KBM-7 (cell line): ENCODE data around the gene VPS35L.
"Not testable (repeated sequence)": the region's sequence is repeated elsewhere in the genome, so short reads cannot be mapped to it uniquely, and the experiment has no call there.

Experiments
- DNase-seq: peaks from one replicate; pipeline ENCODE4 v3.0.0-alpha.2; 2015
- in situ Hi-C: fragments of 300-500 bp; cut with MboI; formaldehyde crosslinking; loops from 2 replicates; pipeline ENCODE4 v1.14.3; 2020; ENCODE audit warnings: low sequenced_read_pairs, low pct_unique_long_range_greater_than_20kb, mixed read lengths

Gene VPS35L

GRCh38 chr16:19636436-19637267, 81.1 kb downstream of the VPS35L start:
- DNase-seq: no peak
- in situ Hi-C loops: no loop called here

- in situ Hi-C loops: no loop called here
- DNase-seq: no peak
Measured at GRCh38 chr16:19639986-19640421, 84.5 kb downstream of the VPS35L start.

GRCh38 chr16:19642501-19642900, 87.0 kb downstream of the VPS35L start:
- in situ Hi-C loops: no loop called here

GRCh38 chr16:19644877-19645276, 89.4 kb downstream of the VPS35L start:
- in situ Hi-C loops: no loop called here

More at GRCh38 chr16:19642501-19642900, 87.0 kb downstream of the VPS35L start:
- DNase-seq: no peak

GRCh38 chr16:19645557-19645981, 90.1 kb downstream of the VPS35L start:
- in situ Hi-C loops: no loop called here
- no peak for DNase-seq

More at GRCh38 chr16:19644877-19645276, 89.4 kb downstream of the VPS35L start:
- no peak for DNase-seq

GRCh38 chr16:19649980-19650379, 94.5 kb downstream of the VPS35L start:
- no peak for DNase-seq
- in situ Hi-C loops: no loop called here

GRCh38 chr16:19654147-19654546, 98.6 kb downstream of the VPS35L start:
- DNase-seq: no peak
- in situ Hi-C loops: no loop called here

GRCh38 chr16:19655242-19655777, 99.8 kb downstream of the VPS35L start:
- in situ Hi-C loops: no loop called here
- no peak for DNase-seq

- DNase-seq: no peak
- in situ Hi-C loops: no loop called here
Measured at GRCh38 chr16:19657831-19658230, 102.3 kb downstream of the VPS35L start.

- in situ Hi-C loops: no loop called here
- DNase-seq: no peak
Measured at GRCh38 chr16:19659554-19659953, 104.1 kb downstream of the VPS35L start.

- in situ Hi-C loops: no loop called here
- DNase-seq: no peak
Measured at GRCh38 chr16:19660432-19660831, 104.9 kb downstream of the VPS35L start.

GRCh38 chr16:19662351-19662750, 106.8 kb downstream of the VPS35L start:
- in situ Hi-C loops: no loop called here
- DNase-seq: no peak

GRCh38 chr16:19664166-19664565, 108.7 kb downstream of the VPS35L start:
- in situ Hi-C loops: no loop called here
- no peak for DNase-seq

GRCh38 chr16:19665313-19665712, 109.8 kb downstream of the VPS35L start:
- in situ Hi-C loops, DNase-seq: not testable (repeated sequence)

- DNase-seq: no peak
Measured at GRCh38 chr16:19666477-19666876, 111.0 kb downstream of the VPS35L start.

GRCh38 chr16:19672378-19672777, 116.9 kb downstream of the VPS35L start:
- no peak for DNase-seq
- in situ Hi-C loops: no loop called here

More at GRCh38 chr16:19666477-19666876, 111.0 kb downstream of the VPS35L start:
- in situ Hi-C loops: no loop called here

GRCh38 chr16:19674485-19674884, 119.0 kb downstream of the VPS35L start:
- in situ Hi-C loops: no loop called here
- no peak for DNase-seq

- DNase-seq: no peak
- in situ Hi-C loops: no loop called here
Measured at GRCh38 chr16:19677402-19677801, 121.9 kb downstream of the VPS35L start.

GRCh38 chr16:19678804-19679203, 123.3 kb downstream of the VPS35L start:
- in situ Hi-C loops: no loop called here
- no peak for DNase-seq

GRCh38 chr16:19679281-19679680, 123.8 kb downstream of the VPS35L start:
- in situ Hi-C loops: not testable (repeated sequence)

More at GRCh38 chr16:19679281-19679680, 123.8 kb downstream of the VPS35L start:
- DNase-seq: not testable (repeated sequence)
